Chondrocyte (in vitro differentiated cells): ENCODE data around the gene SOWAHA. TPM values are rescaled to one million over a fixed set of nuclear protein-coding genes. Genes with fewer than 3 reads are reported as not detected.

Experiments
- DNase-seq: peaks from one replicate; pipeline ENCODE4 v3.0.0; 2021; ENCODE audit warnings: mixed read lengths, low spot score
- H3K27ac Mint-ChIP-seq: one replicate; pipeline ENCODE4 v1.8.0; 2021; ENCODE audit warnings: mild to moderate bottlenecking, moderate library complexity, mixed read lengths; ENCODE audit not compliant: unreplicated experiment
- H3K27me3 Mint-ChIP-seq: 2 replicates; pipeline ENCODE4 v1.8.0; 2021; ENCODE audit warnings: low read depth, mixed read lengths
- H3K36me3 Mint-ChIP-seq: 2 replicates; pipeline ENCODE4 v1.8.0; 2021; ENCODE audit warnings: low read depth, mixed read lengths
- H3K4me1 Mint-ChIP-seq: 2 replicates; pipeline ENCODE4 v1.8.0; 2021; ENCODE audit warnings: low read depth, mild to moderate bottlenecking, mixed read lengths
- H3K4me3 Mint-ChIP-seq: one replicate; pipeline ENCODE4 v1.8.0; 2021; ENCODE audit warnings: mild to moderate bottlenecking, moderate library complexity, mixed read lengths; ENCODE audit not compliant: unreplicated experiment
- H3K9me3 Mint-ChIP-seq: 2 replicates; pipeline ENCODE4 v1.8.0; 2021; ENCODE audit warnings: low read depth, mixed read lengths
- CTCF ChIP-seq: fragments of 200-600 bp; sonication (generic); IDR thresholded peaks from 2 replicates; pipeline ENCODE4 v1.5.0; 2021; ENCODE audit warnings: antibody characterized with exemption, mild to moderate bottlenecking, moderate library complexity
- total RNA-seq: library from RNA; stranded (reverse); gene quantifications from 3 replicates; pipeline ENCODE4 v1.2.1, GENCODE V29; 2021

Gene SOWAHA
- total RNA-seq, 1 donor from 2014 or later = not detected

GRCh38 chr5:132788990-132789886 is 23.9 kb upstream of the SOWAHA start:
- no peaks in the 10 kb centered on the region for H3K36me3 Mint-ChIP-seq
- DNase-seq = no peak
- H3K27me3 Mint-ChIP-seq = peaks cover 10% of the 10 kb centered on the region
- peaks cover 2% of the 10 kb centered on the region for H3K9me3 Mint-ChIP-seq
- H3K4me1 Mint-ChIP-seq = peaks cover 16% of the 10 kb centered on the region
- no peak overlapping the region for H3K4me3 Mint-ChIP-seq
- no peak for TF ChIP-seq CTCF
- H3K27ac Mint-ChIP-seq = no peak overlapping the region

- TF ChIP-seq CTCF = no peak
- Mint-ChIP-seq H3K36me3 (no peaks in the 10 kb centered on the region), H3K4me3 (no peak overlapping the region), H3K4me1 (peaks cover 11% of the 10 kb centered on the region), H3K27ac (no peak overlapping the region), H3K9me3 (peaks cover 2% of the 10 kb centered on the region), H3K27me3 (peaks cover 10% of the 10 kb centered on the region)
- DNase-seq = no peak
Observed at GRCh38 chr5:132790201-132790865, 22.8 kb upstream of the SOWAHA start.

GRCh38 chr5:132791026-132791425 is 22.1 kb upstream of the SOWAHA start:
- H3K9me3 Mint-ChIP-seq = peaks cover 2% of the 10 kb centered on the region
- H3K27me3 Mint-ChIP-seq = peaks cover 10% of the 10 kb centered on the region
- H3K27ac Mint-ChIP-seq = no peak overlapping the region
- H3K36me3 Mint-ChIP-seq = no peaks in the 10 kb centered on the region
- TF ChIP-seq CTCF = no peak
- no peak for DNase-seq
- peaks cover 6% of the 10 kb centered on the region for H3K4me1 Mint-ChIP-seq
- H3K4me3 Mint-ChIP-seq = no peak overlapping the region

- H3K4me3 Mint-ChIP-seq = no peak overlapping the region
- TF ChIP-seq CTCF = no peak
- no peaks in the 10 kb centered on the region for H3K4me1 Mint-ChIP-seq
- no peaks in the 10 kb centered on the region for H3K36me3 Mint-ChIP-seq
- H3K9me3 Mint-ChIP-seq = no peaks in the 10 kb centered on the region
- no peak for DNase-seq
- peaks cover 9% of the 10 kb centered on the region for H3K27me3 Mint-ChIP-seq
- H3K27ac Mint-ChIP-seq = no peak overlapping the region
Observed at GRCh38 chr5:132797651-132798050, 15.5 kb upstream of the SOWAHA start.

- no peak overlapping the region for H3K4me3 Mint-ChIP-seq
- no peak for DNase-seq
- H3K9me3 Mint-ChIP-seq = no peaks in the 10 kb centered on the region
- no peak overlapping the region for H3K27ac Mint-ChIP-seq
- no peaks in the 10 kb centered on the region for H3K4me1 Mint-ChIP-seq
- no peaks in the 10 kb centered on the region for H3K36me3 Mint-ChIP-seq
- H3K27me3 Mint-ChIP-seq = peaks cover 17% of the 10 kb centered on the region
- no peak for TF ChIP-seq CTCF
Observed at GRCh38 chr5:132799392-132799791, 13.7 kb upstream of the SOWAHA start.
